Mucosa of stomach (tissue), 1 donor: ENCODE data around the gene PCSK4.
"Not testable (repeated sequence)": the region's sequence is repeated elsewhere in the genome, so short reads cannot be mapped to it uniquely, and the experiment has no call there.

ENCODE experiments used
- H3K27me3 ChIP-seq: one replicate; pipeline ENCODE4 v1.7.0; 2013; ENCODE audit warnings: mild to moderate bottlenecking, low read length; ENCODE audit not compliant: control insufficient read depth, insufficient read depth
- H3K36me3 ChIP-seq: one replicate; pipeline ENCODE4 v1.7.0; 2013; ENCODE audit warnings: low read length; ENCODE audit not compliant: control insufficient read depth, insufficient read depth
- H3K4me1 ChIP-seq: one replicate; pipeline ENCODE4 v1.7.0; 2013; ENCODE audit warnings: mild to moderate bottlenecking, low read length; ENCODE audit not compliant: control insufficient read depth, insufficient read depth
- H3K4me3 ChIP-seq: one replicate; pipeline ENCODE4 v1.7.0; 2013; ENCODE audit warnings: low read length
- H3K9ac ChIP-seq: one replicate; pipeline ENCODE4 v1.7.0; 2013; ENCODE audit warnings: mild to moderate bottlenecking, low read length, moderate library complexity
- H3K9me3 ChIP-seq: one replicate; pipeline ENCODE4 v1.7.0; 2013; ENCODE audit warnings: mild to moderate bottlenecking, low read length, moderate library complexity; ENCODE audit not compliant: control insufficient read depth
- donor health status: Pancreatic carcinoma.

Gene PCSK4

GRCh38 chr19:1447944-1448343 is 42.2 kb downstream of the PCSK4 start:
- Histone ChIP-seq H3K4me3 (no peak overlapping the region), H3K9ac (no peak overlapping the region), H3K36me3 (no peaks in the 10 kb centered on the region), H3K9me3 (no peaks in the 10 kb centered on the region), H3K4me1 (peaks cover 9% of the 10 kb centered on the region), H3K27me3 (peaks cover 71% of the 10 kb centered on the region)

- Histone ChIP-seq H3K9me3 (no peaks in the 10 kb centered on the region), H3K27me3 (peaks cover 67% of the 10 kb centered on the region), H3K9ac (no peak overlapping the region), H3K4me1 (peaks cover 9% of the 10 kb centered on the region), H3K36me3 (no peaks in the 10 kb centered on the region), H3K4me3 (no peak overlapping the region)
Observed at GRCh38 chr19:1447504-1447903, 42.6 kb downstream of the PCSK4 start.

- H3K36me3 ChIP-seq: no peaks in the 10 kb centered on the region
- peaks cover 60% of the 10 kb centered on the region for H3K27me3 ChIP-seq
- no peaks in the 10 kb centered on the region for H3K9me3 ChIP-seq
- no peak overlapping the region for H3K9ac ChIP-seq
- no peak overlapping the region for H3K4me3 ChIP-seq
- H3K4me1 ChIP-seq: peaks cover 9% of the 10 kb centered on the region
Observed at GRCh38 chr19:1446713-1447481, 43.3 kb downstream of the PCSK4 start.

- peaks cover 7% of the 10 kb centered on the region for H3K36me3 ChIP-seq
- no peaks in the 10 kb centered on the region for H3K9me3 ChIP-seq
- no peak overlapping the region for H3K4me3 ChIP-seq
- H3K9ac ChIP-seq: no peak overlapping the region
- H3K4me1 ChIP-seq: peaks cover 9% of the 10 kb centered on the region
- peaks cover 53% of the 10 kb centered on the region for H3K27me3 ChIP-seq
Observed at GRCh38 chr19:1445932-1446712, 44.0 kb downstream of the PCSK4 start.

GRCh38 chr19:1445185-1445931 is 44.8 kb downstream of the PCSK4 start:
- peaks cover 10% of the 10 kb centered on the region for H3K4me1 ChIP-seq
- peak overlapping the region; percentile 22 for H3K9ac ChIP-seq
- peaks cover 45% of the 10 kb centered on the region for H3K27me3 ChIP-seq
- H3K4me3 ChIP-seq: no peak overlapping the region
- H3K36me3 ChIP-seq: peaks cover 15% of the 10 kb centered on the region
- H3K9me3 ChIP-seq: no peaks in the 10 kb centered on the region

GRCh38 chr19:1441677-1442438 is 48.3 kb downstream of the PCSK4 start:
- no peaks in the 10 kb centered on the region for H3K9me3 ChIP-seq
- H3K27me3 ChIP-seq: peaks cover 14% of the 10 kb centered on the region
- no peak overlapping the region for H3K4me3 ChIP-seq
- peaks cover 17% of the 10 kb centered on the region for H3K36me3 ChIP-seq
- peaks cover 19% of the 10 kb centered on the region for H3K4me1 ChIP-seq
- H3K9ac ChIP-seq: no peak overlapping the region

GRCh38 chr19:1441022-1441426 is 49.1 kb downstream of the PCSK4 start:
- H3K4me3 ChIP-seq: no peak overlapping the region
- H3K27me3 ChIP-seq: peaks cover 6% of the 10 kb centered on the region
- H3K36me3 ChIP-seq: peaks cover 17% of the 10 kb centered on the region
- peak overlapping the region; percentile 36 for H3K9ac ChIP-seq
- H3K9me3 ChIP-seq: no peaks in the 10 kb centered on the region
- peaks cover 19% of the 10 kb centered on the region for H3K4me1 ChIP-seq

- Histone ChIP-seq H3K9me3 (no peaks in the 10 kb centered on the region), H3K4me1 (peaks cover 18% of the 10 kb centered on the region), H3K9ac (peak overlapping the region; percentile 36), H3K4me3 (no peak overlapping the region), H3K27me3 (peaks cover 2% of the 10 kb centered on the region), H3K36me3 (peaks cover 17% of the 10 kb centered on the region)
Observed at GRCh38 chr19:1440418-1440801, 49.7 kb downstream of the PCSK4 start.

GRCh38 chr19:1439525-1440417 is 50.4 kb downstream of the PCSK4 start:
- peaks cover 12% of the 10 kb centered on the region for H3K4me1 ChIP-seq
- H3K36me3 ChIP-seq: peaks cover 17% of the 10 kb centered on the region
- H3K4me3 ChIP-seq: peak overlapping the region; percentile 72
- H3K27me3 ChIP-seq, H3K9me3 ChIP-seq: not testable (repeated sequence)
- peak overlapping the region; percentile 90 for H3K9ac ChIP-seq

- H3K9me3 ChIP-seq: no peaks in the 10 kb centered on the region
- no peaks in the 10 kb centered on the region for H3K27me3 ChIP-seq
- peak overlapping the region; percentile 72 for H3K4me3 ChIP-seq
- peaks cover 17% of the 10 kb centered on the region for H3K36me3 ChIP-seq
- H3K4me1 ChIP-seq: peaks cover 10% of the 10 kb centered on the region
- H3K9ac ChIP-seq: peak overlapping the region; percentile 90
Observed at GRCh38 chr19:1438933-1439354, 51.2 kb downstream of the PCSK4 start.
